ENCODE data around the gene SCART1. TPM values are rescaled to one million over a fixed set of nuclear protein-coding genes. Genes with fewer than 3 reads are reported as not detected.

The SCART1 gene
- total and polyA plus RNA-seq, 2 donors (not counting 3 experiments of a cell fraction or from before 2014, with no cell fraction given), result 0.90 to 1.0 TPM

DNA sequence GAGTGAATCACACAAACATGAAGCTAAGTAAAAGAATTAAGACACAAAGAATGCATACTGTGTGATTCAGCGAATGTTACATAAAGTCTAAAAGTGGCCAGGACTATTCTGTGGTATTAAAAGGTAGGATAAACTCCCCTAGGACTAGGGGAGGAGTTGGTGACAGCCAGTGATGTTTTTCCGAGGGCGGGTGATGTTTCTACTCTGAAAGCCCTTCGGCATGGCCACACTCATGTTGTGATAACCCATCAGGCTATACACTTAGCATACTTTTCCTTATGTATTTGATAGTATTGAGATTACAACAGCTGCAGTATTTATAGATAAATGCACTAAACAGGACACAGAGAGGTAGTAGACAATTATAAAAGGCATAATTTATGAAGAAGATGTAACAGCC is 57.7 kb downstream of the SCART1 start:
- H3K27me3 ChIP-seq (ENCODE audit: control insufficient read depth in 2 of 2, insufficient read depth in 2 of 2, low read length in 2 of 2), result peaks cover 0 to 2% of the 10 kb centered on the region in 2 experiments
- CTCF ChIA-PET, result no interaction called here
- H3K36me3 ChIP-seq (ENCODE audit: control insufficient read depth in 2 of 2, extremely low read depth in 1 of 2, insufficient read depth in 2 of 2, low read length in 2 of 2), result no peaks in the 10 kb centered on the region
- TF ChIP-seq GATA2 (IDR thresholded peaks at IDR 0.05; ENCODE audit: insufficient read depth, insufficient read length, low read depth, low read length) (no peak), FOS (IDR thresholded peaks at IDR 0.05; ENCODE audit: borderline replicate concordance, insufficient read depth, low read length) (no peak), EZH2 (IDR thresholded peaks at IDR 0.05; ENCODE audit: borderline replicate concordance, low read depth, low read length, severe bottlenecking) (no peak), MAX (IDR thresholded peaks at IDR 0.05; ENCODE audit: insufficient read depth, insufficient read length) (no peak), JUN (IDR thresholded peaks at IDR 0.05; ENCODE audit: borderline replicate concordance, insufficient read depth, insufficient read length, low read depth) (no peak), MYC (IDR thresholded peaks at IDR 0.05; ENCODE audit: low read depth, low read length) (no peak), POLR2AphosphoS5 (IDR thresholded peaks at IDR 0.05; ENCODE audit: insufficient read depth, low read depth, low read length) (no peak)
- TF ChIP-seq, protein P1, sequence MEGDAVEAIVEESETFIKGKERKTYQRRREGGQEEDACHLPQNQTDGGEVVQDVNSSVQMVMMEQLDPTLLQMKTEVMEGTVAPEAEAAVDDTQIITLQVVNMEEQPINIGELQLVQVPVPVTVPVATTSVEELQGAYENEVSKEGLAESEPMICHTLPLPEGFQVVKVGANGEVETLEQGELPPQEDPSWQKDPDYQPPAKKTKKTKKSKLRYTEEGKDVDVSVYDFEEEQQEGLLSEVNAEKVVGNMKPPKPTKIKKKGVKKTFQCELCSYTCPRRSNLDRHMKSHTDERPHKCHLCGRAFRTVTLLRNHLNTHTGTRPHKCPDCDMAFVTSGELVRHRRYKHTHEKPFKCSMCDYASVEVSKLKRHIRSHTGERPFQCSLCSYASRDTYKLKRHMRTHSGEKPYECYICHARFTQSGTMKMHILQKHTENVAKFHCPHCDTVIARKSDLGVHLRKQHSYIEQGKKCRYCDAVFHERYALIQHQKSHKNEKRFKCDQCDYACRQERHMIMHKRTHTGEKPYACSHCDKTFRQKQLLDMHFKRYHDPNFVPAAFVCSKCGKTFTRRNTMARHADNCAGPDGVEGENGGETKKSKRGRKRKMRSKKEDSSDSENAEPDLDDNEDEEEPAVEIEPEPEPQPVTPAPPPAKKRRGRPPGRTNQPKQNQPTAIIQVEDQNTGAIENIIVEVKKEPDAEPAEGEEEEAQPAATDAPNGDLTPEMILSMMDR (IDR thresholded peaks at IDR 0.05; ENCODE audit: extremely low read depth in 1 of 2, insufficient read depth in 1 of 2, low read depth in 1 of 2, low read length in 2 of 2), result no peak
- no peaks in the 10 kb centered on the region for H3K9me1 ChIP-seq (replicated peaks; ENCODE audit: control insufficient read depth, extremely low read depth, insufficient read depth, low read length)
- FAIRE-seq (no peak), DNase-seq (ENCODE audit: low read depth, low spot score) (no peak)
- no peaks in the 10 kb centered on the region for H3K4me1 ChIP-seq (ENCODE audit: control insufficient read depth, extremely low read depth, insufficient read depth, low read length)
- H3K9me3 ChIP-seq (replicated peaks; ENCODE audit: control insufficient read depth, insufficient read depth, low read length), result peaks cover 5% of the 10 kb centered on the region
- intact Hi-C loops (cut with micrococcal nuclease) (no loop called here), dilution Hi-C loops (cut with MboI; ENCODE audit: extremely low pct_ligation_motif_present, low sequenced_read_pairs) (no loop called here)
- H2AFZ ChIP-seq (ENCODE audit: low read depth, low read length), result no peak overlapping the region
- H3K4me2 ChIP-seq (ENCODE audit: insufficient read depth, low read length), result no peak overlapping the region
- POLR2A ChIA-PET, result no interaction called here
- H4K20me1 ChIP-seq (replicated peaks; ENCODE audit: control insufficient read depth, extremely low read depth, insufficient read depth, low read length), result no peaks in the 10 kb centered on the region
- H3K9ac ChIP-seq (replicated peaks; ENCODE audit: extremely low read depth, insufficient read depth, low read length), result no peak overlapping the region
- H3K4me3 ChIP-seq (replicated peaks in 1 of 3; ENCODE audit: insufficient read depth in 1 of 3, low read depth in 1 of 3, low read length in 3 of 3), result no peak overlapping the region
- H3K79me2 ChIP-seq (ENCODE audit: control insufficient read depth, insufficient read depth, low read length), result no peaks in the 10 kb centered on the region
- H3K27ac ChIP-seq (ENCODE audit: insufficient read depth, low read depth, low read length), result no peak overlapping the region
- BruUV-seq (replicated peaks), result no TSS peak
